ENCODE measurements around the gene PDE11A.

DNA sequence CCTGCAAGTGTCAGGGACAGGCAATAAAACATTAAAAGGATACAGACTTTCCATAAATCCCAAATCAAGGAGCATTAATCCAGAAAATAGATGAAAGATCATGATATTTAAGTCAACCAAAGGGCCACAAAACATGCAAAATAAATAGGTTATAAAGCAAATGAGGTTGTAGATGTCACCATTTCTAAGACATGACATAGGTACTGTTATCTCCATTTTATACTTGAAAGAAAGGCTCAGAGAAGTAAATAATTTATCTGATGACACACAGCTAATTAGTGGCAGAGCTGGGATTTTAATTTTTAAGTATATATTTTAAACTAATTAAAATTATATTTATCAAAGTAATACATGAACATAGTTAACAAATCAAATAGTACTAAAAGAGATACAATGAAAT lies 378.2 kb downstream of the PDE11A start:
- TF ChIP-seq SPI1 (IDR thresholded peaks at IDR 0.05; ENCODE audit: low read depth, low read length) (no peak), TAF1 (IDR thresholded peaks at IDR 0.05; ENCODE audit: low read depth, low read length) (no peak), POLR2A (IDR thresholded peaks at IDR 0.05; ENCODE audit: low read depth, low read length) (no peak), POLR2AphosphoS5 (IDR thresholded peaks at IDR 0.05; ENCODE audit: low read depth, low read length) (no peak)
